HG03520 (cell line): Measurements from ENCODE around the gene INAFM1.
"Not testable (repeated sequence)": the region's sequence is repeated elsewhere in the genome, so short reads cannot be mapped to it uniquely, and the experiment has no call there.

Experiments used
- ATAC-seq: cut with Tn5 transposase; IDR thresholded peaks from one replicate; pipeline ENCODE4 v1.9.1; 2021; ENCODE audit warnings: mild to moderate bottlenecking, moderate library complexity; ENCODE audit not compliant: unreplicated experiment

INAFM1 gene

DNA sequence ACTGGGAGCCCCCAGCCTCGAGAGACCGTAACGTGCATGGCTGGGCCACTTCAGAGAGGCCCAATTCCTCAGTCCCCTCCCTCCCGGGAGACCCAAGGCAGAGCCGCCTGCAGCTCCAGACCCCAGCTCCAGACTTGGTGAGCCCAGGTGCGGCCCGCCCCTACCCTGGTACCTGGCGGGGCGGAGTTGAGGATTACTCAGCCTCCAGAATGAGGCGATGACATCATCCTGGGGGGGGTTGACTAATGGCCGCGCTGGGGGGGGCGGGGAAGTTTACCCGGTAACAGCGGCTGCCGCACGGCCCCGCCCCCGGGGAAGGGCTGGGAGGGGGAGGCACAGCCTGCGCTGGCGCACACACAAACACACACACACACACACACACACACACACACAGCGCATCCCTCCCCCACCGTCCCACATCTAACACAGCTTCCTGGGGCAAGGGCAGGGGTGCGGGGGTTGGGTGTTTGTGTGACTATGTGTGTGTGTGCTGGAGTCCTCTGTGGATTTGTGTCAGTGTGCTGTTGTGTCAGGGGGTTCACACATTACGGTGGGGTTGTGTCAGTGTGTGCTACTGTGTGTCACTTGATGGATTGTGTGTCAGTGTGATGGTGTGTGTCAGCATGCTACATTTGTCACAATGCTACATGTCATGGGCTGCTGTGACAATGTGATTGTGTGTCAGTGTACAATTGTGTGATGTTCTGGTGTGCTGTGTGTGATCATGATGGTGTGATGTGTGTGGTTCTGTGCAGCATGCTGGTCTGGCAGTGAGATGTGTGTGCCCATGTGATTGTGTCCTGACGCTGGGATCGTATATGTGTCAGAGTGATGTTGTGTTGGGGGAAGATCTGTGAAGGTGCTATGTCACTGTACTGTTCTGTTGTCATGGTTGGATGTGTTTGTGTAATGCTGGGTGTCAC, 33.4 kb upstream of the INAFM1 start:
- no peak for ATAC-seq

DNA sequence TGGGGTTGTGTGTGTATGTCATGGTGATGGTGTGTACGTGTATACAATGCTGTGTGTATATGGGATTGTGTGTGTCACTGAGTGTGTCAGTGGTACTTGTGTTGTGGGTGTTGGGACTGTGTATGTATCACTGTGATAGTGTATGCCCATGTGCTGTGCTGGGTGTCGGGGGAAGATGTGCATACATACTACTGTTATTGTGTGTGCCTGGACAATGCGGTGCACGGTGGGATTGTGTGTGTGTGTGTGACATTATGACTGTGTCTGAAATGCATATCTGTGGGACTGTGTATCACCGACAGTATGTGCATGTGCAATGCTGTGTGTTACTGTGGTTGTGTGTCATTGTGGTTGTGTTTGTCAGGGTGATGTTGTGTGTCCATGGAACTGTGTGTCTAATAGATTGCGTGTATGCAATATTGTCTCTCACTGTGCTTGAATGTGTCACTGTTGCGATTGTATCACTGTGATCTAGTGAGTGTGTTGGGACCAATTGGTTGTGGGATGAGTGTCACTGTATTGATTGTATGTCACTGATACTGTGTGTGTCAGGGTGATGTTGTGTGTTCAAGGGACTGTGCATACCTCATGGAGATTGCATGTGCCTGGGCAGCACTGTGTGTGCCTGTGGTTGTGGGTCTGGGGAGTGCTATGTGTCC, 32.6 kb upstream of the INAFM1 start:
- ATAC-seq = no peak

DNA sequence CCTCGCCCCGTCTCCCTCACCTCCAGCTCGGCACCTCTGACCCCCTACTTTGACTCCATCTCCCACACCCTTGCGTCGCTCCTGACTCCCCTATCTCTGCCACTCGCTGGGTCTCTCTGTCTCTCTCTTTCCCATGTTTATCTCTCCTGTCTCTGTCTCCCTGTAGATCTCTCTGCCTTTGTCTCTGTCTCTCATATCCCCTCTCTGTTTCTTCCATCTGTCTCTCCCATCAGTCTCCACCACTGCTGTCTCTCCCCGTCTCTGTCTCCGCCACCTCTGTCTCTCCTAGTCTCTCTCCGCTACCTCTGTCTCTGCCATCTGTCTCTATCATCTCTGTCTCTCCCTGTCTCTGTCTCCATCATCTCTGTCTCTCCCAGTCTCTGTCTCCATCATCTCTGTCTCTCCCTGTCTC, 31.3 kb upstream of the INAFM1 start:
- ATAC-seq = no peak

DNA sequence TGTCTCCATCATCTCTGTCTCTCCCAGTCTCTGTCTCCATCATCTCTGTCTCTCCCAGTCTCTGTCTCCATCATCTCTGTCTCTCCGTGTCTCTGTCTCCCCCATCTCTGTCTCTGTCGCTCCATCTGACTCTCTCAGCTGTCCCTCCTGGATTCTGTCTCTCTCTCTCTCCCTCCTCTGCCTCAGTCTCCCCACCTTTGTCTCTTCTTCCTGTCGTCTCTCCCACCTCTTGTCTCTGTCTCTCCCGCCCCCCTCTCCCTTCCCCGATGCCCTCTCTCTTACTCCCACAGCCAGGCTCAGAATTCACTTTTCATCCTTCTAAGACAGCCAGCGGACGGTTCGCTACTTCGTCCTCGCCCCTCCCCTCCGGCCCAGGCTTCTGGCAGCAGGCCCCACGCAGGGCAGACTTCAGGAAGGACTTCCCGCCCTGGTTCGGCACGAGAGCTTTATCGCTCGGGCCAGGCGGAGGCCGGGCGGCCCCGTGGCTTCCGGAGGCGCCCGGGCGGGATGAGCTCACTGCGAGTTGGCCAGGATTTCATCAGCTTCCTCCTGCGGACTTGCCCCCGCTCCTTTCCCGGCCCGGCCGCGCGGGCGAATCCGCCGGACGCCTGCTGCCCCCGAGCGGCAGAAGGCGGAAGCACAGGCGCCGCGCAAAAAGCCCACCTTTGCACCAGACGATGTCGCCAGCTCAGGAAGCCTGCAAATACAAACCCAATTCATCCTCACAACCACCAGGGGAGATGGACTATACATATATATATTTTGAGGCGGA, 30.7 kb upstream of the INAFM1 start:
- ATAC-seq = peak; percentile 54

DNA sequence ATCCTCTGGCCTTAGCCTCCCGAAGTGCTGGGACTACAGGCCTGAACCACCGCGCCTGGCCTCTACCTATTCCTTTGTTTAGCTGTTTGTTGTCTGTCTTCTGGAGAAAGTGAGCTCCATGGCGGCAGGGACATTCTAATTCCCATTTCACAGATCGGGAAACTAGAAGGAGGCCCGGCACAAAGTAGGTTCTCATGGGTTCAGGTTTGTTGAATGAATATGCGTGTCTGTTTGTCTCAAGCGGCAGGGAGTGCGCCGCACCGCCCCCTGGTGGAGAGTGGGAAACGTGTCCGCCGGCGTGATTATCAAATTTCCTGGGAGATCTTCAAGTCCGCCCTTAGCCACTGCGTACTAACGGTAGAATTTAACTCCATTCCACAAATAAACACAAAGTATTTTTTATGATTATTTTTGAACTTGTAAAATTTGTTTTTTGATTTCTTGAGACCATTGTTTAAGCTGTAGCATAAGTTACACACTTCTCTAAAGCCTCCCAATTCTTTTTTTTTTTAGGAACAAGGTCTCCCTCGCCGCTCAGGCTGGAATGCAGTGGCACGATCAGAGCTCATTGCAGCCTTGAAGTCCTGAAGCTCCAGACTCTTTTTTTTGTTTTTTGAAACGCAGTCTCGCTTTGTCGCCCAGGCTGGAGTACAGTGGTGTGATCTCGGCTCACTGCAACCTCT, 27.2 kb upstream of the INAFM1 start:
- ATAC-seq = no peak

DNA sequence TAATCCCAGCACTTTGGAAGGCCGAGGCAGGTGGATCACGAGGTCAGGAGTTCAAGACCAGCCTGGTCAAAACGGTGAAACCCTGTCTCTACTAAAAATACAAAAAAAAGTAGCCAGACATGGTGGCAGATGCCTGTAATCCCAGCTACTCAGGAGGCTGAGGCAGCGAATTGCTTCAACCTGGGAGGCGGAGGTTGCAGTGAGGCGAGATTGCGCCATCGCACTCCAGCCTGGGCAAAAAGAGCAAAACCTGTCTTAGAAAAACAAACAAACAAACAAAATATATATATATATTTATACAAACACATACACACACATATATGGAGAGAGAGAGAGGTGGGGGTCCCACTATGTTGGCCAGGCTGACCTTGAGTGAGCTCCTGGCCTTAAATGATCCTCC, 21.7 kb upstream of the INAFM1 start:
- not testable (repeated sequence) for ATAC-seq

DNA sequence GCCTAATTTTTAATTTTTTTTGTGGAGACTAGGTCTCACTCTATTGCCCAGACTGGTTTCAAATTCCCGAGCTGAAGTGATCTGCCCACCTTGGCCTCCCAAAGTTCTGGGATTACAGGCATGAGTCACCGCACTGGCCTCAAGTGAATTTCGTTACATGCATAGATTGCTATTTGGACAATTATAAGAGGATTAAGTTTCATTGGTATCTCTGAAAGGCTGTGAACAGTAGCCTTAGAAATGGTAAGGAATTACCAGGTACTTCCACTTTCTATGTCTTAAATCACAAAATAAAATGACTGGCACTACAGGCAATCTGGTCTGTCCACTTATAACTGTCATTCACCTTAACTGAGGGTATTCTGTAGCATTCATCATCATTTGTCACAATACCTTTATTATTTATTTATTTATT, 21.2 kb upstream of the INAFM1 start:
- ATAC-seq = no peak

DNA sequence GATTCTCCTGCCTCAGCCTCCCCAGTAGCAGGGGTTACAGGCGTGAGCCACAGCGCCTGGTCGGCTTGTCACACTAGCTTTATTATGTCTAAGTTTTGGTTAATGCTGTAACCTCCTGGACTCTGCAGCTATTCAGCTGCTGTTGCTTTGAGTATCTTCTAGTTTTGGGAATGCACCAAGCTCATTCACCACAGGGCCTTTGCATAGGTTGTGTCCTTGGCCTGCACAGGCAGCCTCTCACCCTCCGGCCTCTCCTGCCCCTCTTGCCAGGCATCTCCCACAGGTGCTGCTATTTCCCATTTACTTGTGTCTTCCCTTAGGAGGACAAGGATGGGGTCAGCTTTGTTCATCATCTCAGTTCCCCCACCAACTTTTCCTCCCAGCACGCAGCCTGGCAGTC, 20.7 kb upstream of the INAFM1 start:
- no peak for ATAC-seq

DNA sequence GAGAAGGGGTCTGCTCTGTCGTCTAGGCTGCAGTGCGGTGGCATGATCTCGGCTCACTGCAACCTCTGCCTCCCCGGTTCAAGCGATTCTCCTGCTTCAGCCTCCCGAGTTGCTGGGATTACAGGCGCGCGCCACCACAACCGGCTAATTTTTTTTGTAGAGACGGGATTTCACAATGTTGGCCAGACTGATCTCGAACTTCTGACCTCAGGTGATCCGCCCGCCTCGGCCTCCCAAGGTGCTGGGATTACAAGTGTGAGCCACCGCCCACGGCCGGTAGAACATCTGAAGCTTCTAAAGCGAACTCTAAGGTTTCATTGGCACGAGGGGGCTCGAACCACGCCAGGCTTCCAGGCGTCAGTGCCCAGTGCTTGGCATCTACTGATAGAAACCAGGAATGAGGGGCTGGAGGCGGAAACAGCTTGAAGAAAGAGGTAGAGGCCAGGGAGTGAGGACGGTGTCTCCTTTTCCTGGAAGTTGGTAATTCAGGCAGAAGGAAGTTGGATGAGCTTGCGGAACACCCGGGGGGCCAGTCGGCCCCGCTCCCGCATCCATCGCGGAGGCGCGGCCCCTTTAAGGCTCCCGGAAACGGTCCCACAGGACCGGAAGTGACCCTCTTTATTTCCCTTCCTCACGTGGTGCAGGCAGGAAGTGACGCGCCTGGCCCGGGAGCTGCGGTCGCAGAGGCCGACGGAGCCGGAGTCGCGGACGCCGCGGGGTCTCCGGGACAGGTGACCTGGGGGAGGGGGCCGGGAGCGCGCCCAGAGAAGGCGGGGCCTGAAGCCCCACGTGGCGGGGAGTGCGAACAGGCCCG, 18.6 kb upstream of the INAFM1 start, which contains the start of gene CCDC9:
CCDC9 (plus strand) TSS at position 647 of the 814 bp plus-strand sequence. CDS start 1,876 bp downstream, outside the sequence.
- peak; percentile 38 for ATAC-seq

DNA sequence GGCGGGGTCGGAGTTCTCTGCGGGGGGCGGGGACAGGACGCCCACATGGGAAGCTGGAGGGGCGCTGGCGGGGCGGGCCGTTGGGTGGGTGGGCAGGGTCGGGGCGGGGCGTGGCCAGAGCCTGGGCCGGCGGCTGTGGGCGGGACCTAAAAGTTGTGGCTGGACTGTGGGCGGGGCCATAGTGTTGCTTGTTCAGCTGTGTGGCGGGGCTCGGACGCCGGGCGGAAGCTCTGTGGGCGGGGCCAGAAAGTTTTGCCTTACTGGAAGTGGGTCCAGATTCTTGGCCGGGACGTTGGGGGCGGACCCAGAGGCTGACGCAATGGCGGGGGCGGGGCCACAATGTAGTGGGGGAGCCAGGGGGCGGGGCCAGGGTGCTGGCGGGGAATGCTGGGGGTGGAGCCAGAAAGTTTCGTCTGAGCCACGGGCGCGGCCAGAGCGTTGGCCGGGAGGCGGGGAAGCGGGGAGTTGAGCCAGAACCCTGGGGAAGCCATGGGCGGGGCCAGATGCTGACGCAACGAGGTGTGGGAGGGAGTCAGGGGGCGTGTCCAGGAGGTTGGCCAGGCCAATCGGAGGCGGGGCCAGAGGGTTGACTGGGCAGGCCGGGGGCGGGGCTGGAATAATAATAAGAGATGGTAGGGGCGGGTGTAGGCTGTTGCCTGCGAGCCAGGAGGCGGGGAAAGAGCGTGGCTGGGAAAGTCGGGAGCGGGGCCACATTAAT, 17.8 kb upstream of the INAFM1 start:
- ATAC-seq = peak; percentile 70

DNA sequence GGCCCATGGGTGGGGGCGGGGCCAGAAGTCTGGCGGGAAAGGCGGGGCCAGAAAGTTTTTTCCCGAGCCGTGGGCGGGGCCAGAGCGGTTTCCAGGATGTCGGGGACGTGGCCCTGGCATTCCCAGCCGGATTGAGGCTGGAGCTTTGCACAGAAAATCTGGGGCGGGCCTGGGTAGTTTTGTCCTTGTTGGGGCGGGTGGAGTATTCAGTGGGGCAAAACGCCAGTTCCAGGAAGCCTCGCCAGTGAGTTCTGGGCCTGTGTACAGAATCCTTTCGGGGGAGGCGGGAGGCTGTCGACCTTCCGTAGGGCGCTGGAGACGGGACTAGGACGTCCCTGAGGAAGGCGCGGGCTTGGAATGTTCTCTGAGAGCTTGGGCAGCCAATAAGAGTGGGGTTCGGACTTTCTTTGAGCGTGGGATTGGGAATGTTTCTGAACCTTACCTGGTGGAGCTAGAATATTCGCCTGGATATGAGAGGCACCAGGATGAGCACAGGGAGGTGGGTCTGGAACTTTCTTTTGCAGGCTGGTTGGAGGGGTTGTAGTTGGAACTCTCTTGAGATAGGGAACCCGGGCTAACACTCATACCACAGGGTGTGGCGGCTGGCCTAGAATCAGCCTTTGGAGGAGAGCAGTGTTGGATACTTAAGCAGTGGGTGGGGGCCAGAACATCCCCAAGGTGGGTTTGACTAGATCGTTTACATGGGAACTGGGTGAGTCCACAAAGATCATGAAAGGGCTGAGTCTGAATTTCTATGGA, 17.1 kb upstream of the INAFM1 start:
- no peak for ATAC-seq

DNA sequence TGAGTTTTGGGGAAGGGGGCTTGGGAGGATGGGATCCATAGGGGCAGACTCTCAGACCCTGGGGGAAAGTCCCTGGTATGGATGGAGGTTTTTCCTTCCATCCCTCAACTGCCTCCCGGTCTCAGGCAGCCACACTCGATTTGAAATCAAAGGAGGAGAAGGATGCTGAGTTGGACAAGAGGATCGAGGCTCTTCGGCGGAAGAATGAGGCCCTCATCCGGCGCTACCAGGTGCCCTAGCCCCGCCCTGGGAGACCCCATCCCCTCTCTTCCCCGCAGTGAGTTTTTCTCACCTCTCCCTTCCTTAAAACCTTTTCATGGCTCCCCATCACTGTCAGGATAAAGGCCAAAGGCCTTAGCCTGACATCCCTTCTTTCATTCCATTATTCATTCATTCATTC, 16.3 kb upstream of the INAFM1 start:
- no peak for ATAC-seq

DNA sequence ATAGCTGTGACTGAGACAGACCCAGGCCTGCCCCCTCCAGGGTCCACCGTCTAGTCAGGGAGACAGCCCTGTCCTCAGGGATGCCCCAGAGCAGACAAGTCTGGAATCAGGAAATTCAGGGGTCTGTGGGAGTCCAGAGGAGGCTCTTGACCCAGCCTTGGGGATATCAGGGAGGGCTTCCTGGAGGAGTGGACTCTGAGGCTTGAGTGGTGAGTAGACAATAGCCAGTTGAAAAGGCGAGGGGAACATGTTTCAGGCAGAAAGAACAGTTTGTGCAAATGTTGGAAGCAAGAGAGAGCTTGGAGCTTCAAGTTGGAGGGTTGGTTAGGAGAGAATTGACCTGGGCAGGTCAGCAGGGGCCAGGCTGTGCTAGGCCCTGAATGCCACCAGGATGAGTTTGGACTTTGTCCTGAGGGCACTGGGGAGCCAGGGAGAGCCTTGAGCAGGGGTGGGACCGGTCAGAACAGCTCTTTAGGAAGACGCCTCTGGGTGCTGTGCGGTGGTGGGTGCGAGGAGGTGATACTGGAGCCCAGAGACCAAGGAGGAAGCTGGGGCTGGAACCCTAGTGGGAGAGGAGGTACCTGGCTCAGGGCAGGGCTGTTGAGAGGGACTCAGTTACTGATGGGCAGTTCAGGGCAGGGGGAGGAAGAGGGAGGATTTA, 15.7 kb upstream of the INAFM1 start:
- no peak for ATAC-seq

DNA sequence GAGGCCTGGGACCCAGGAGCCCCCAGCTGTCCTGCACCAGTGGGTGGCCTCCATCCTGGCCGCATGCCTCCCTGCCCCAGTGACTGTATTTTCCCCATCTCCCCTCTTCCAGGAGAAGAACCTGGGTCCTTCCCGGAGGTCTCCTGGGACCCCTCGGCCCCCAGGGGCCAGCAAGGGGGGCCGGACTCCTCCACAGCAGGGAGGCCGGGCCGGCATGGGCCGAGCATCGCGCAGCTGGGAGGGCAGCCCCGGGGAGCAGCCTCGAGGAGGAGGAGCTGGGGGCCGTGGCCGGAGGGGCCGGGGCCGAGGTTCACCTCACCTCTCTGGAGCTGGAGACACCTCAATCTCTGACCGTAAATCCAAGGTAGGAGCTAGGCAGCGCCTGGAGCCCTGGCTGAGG, 14.2 kb upstream of the INAFM1 start:
- no peak for ATAC-seq

DNA sequence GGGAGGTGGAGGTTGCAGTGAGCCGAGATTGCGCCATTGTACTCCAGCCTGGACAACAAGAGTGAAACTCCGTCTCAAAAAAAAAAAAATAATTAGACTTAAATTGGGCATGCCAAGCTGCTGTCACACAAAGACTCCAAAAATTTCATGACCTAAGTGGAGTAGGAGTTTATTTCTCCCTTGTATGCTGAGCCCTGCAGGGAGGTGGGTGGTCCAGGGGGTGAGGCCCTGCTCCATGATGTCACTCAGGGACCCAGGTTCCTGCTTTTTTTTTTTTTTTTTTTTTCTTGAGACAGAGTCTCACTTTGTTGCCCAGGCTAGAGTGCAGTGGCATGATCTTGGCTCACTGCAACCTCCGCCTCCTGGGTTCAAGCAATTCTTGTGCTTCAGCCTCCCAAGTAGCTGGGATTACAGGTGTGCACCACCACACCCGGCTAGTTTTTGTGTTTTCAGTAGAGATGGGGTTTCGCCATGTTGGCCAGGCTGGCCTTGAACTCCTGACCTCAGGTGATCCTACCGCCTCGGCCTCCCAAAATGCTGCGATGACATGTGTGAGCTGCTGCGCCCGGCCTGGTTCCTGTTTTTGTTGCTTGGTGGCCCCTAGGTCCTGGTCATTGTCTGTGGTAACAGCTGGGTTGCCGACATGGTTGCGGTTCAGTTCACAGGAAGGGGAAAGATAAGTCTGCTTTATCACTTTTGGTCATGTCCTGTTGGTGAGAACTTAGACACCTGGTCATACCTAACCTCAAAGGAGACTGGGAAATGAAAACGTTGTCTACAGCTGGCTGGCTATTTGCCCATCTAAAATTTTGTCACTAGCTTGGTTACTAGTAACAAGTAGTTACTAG, 12.5 kb upstream of the INAFM1 start:
- peak; percentile 58 for ATAC-seq

DNA sequence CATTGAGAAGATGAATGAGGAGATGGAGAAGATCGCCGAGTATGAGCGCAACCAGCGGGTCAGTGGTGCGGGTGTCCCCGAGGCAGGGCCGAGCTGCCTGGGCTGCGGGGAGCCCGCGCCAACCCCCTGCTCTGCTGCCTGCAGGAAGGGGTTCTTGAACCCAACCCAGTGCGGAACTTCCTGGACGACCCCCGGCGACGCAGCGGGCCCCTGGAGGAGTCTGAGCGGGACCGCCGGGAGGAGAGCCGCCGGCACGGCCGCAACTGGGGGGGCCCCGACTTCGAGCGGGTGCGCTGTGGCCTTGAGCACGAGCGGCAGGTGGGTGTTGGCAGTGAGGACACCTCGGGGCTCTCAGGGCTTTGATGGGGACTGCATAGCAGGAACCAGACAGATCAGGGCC, 10.1 kb upstream of the INAFM1 start:
- no peak for ATAC-seq

DNA sequence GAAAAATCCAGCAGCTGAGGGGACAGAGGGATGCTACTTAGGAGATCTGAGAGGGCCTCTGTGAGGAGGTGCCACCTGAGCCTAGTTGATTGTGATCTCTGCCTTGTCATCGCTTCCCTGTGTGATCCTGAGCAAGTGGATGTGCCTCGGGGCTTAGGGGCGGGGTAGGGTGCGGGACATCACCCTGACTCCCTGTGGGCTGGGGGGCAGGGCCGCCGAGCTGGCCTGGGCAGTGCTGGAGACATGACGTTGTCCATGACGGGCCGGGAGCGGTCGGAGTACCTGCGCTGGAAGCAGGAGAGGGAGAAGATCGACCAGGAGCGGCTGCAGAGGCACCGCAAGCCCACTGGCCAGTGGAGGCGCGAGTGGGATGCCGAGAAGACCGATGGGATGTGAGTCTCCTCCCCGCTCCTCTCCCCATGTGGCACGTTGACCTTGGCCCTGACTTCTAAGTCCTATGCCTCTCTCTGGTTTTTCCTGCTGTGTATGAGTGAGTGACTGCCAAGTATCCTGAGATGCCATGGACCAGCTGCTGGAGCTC, 8.2 kb upstream of the INAFM1 start:
- no peak for ATAC-seq
